ENCODE results near the gene RHBDD1. TPM values are rescaled to one million over a fixed set of nuclear protein-coding genes. Genes with fewer than 3 reads are reported as not detected.

The RHBDD1 gene
- total and polyA plus RNA-seq, 2 donors from 2014 or later, result 8.3 to 49.9 TPM

DNA sequence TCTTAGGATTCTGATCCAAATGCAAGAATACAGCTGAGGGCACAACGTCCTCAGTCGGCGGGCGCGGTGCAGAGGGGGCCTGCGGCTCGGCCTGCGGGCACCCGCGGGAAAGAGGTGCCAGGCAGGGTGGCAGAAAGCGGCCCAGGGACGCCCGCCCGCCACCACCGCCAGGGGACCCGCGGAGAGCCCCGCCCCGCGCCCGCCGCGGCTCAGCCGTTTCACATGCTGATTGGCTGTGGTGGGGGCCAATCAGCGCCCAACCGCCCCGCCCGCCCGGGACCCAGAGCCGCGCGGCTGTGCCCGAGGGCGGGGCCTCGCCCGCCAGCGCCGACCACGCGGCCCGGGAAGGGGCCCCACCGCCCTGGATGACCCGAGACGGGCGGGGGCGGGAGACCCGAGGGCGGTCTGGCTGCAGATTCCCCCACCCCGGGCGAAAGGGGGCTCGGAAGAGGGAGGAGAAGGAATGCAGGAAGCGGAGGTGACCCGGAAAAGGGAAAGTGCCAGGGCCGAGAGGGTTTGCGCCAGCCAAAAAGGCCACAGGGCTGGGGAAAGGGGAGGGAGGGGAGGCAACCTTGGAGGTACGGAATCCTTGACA lies 44.3 kb upstream of the RHBDD1 start:
- DNase-seq, result peak; percentile 92 to 97 (median 94)
- TF ChIP-seq, protein P1, sequence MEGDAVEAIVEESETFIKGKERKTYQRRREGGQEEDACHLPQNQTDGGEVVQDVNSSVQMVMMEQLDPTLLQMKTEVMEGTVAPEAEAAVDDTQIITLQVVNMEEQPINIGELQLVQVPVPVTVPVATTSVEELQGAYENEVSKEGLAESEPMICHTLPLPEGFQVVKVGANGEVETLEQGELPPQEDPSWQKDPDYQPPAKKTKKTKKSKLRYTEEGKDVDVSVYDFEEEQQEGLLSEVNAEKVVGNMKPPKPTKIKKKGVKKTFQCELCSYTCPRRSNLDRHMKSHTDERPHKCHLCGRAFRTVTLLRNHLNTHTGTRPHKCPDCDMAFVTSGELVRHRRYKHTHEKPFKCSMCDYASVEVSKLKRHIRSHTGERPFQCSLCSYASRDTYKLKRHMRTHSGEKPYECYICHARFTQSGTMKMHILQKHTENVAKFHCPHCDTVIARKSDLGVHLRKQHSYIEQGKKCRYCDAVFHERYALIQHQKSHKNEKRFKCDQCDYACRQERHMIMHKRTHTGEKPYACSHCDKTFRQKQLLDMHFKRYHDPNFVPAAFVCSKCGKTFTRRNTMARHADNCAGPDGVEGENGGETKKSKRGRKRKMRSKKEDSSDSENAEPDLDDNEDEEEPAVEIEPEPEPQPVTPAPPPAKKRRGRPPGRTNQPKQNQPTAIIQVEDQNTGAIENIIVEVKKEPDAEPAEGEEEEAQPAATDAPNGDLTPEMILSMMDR (IDR thresholded peaks at IDR 0.05; ENCODE audit: borderline replicate concordance, extremely low read depth, insufficient read depth), result peak; percentile 36
- Histone ChIP-seq H3K27me3 (ENCODE audit: control insufficient read depth, insufficient read depth, low read length) (no peaks in the 10 kb centered on the region), H3K4me1 (ENCODE audit: control insufficient read depth in 2 of 3, insufficient read depth in 2 of 3, low read depth in 1 of 3, low read length in 3 of 3) (peaks cover 3 to 22% (median 13%) of the 10 kb centered on the region in 3 donors), H3K9ac (ENCODE audit: low read length in 3 of 3) (peak overlapping the region; percentile 37 to 91 (median 63)), H3K4me3 (ENCODE audit: low read length in 3 of 3) (peak overlapping the region; percentile 69 to 79 (median 73)), H3K27ac (ENCODE audit: low read depth in 2 of 2, low read length in 2 of 2) (peak overlapping the region; percentile 94 to 96), H3K9me3 (ENCODE audit: control insufficient read depth in 2 of 3, insufficient read depth in 1 of 3, low read length in 3 of 3) (no peaks in the 10 kb centered on the region), H3K36me3 (ENCODE audit: control insufficient read depth in 2 of 3, insufficient read depth in 3 of 3, low read length in 3 of 3) (no peaks in the 10 kb centered on the region)
- intact Hi-C loops (cut with DNase I), result loop anchor here (10.0 kb wide), 1 partner anchor 137 kb away; no protein-coding TSS in a partner anchor
- no peak for FAIRE-seq

- Histone ChIP-seq H3K9me3 (ENCODE audit: control insufficient read depth in 2 of 3, insufficient read depth in 1 of 3, low read length in 3 of 3) (no peaks in the 10 kb centered on the region), H3K27me3 (ENCODE audit: control insufficient read depth, insufficient read depth, low read length) (no peaks in the 10 kb centered on the region), H3K27ac (ENCODE audit: low read depth in 2 of 2, low read length in 2 of 2) (peak overlapping the region; percentile 94), H3K36me3 (ENCODE audit: control insufficient read depth in 2 of 3, insufficient read depth in 3 of 3, low read length in 3 of 3) (no peaks in the 10 kb centered on the region), H3K4me1 (ENCODE audit: control insufficient read depth in 2 of 3, insufficient read depth in 2 of 3, low read depth in 1 of 3, low read length in 3 of 3) (peaks cover 3 to 27% (median 13%) of the 10 kb centered on the region in 3 donors), H3K4me3 (ENCODE audit: low read length in 3 of 3) (peak overlapping the region; percentile 68 to 73 (median 69)), H3K9ac (ENCODE audit: low read length in 3 of 3) (peak overlapping the region; percentile 37 to 68 (median 63))
- FAIRE-seq (no peak), DNase-seq (peak in 1 of 5 donors; percentile 43)
- TF ChIP-seq, protein P1 (IDR thresholded peaks at IDR 0.05; ENCODE audit: borderline replicate concordance, extremely low read depth, insufficient read depth), result no peak
- intact Hi-C loops (cut with DNase I), result loop anchor here (10.0 kb wide), 1 partner anchor 138 kb away; no protein-coding TSS in a partner anchor
Measured at GRCh38 chr2:226792155-226792881, 43.5 kb upstream of the RHBDD1 start.

- Histone ChIP-seq H3K27me3 (ENCODE audit: control insufficient read depth, insufficient read depth, low read length) (no peaks in the 10 kb centered on the region), H3K27ac (ENCODE audit: low read depth in 2 of 2, low read length in 2 of 2) (peak overlapping the region; percentile 20 to 66), H3K4me3 (ENCODE audit: low read length in 3 of 3) (peak overlapping the region in 2 of 3 donors; percentile 35 to 68), H3K36me3 (ENCODE audit: control insufficient read depth in 2 of 3, insufficient read depth in 3 of 3, low read length in 3 of 3) (no peaks in the 10 kb centered on the region), H3K9ac (ENCODE audit: low read length in 3 of 3) (peak overlapping the region in 1 of 3 donors; percentile 70), H3K4me1 (ENCODE audit: control insufficient read depth in 2 of 3, insufficient read depth in 2 of 3, low read depth in 1 of 3, low read length in 3 of 3) (peaks cover 3 to 33% (median 13%) of the 10 kb centered on the region in 3 donors), H3K9me3 (ENCODE audit: control insufficient read depth in 2 of 3, insufficient read depth in 1 of 3, low read length in 3 of 3) (no peaks in the 10 kb centered on the region)
- no peak for FAIRE-seq
- no peak for DNase-seq
- intact Hi-C loops (cut with DNase I), result loop anchor here (10.0 kb wide), 1 partner anchor 139 kb away; no protein-coding TSS in a partner anchor
- TF ChIP-seq, protein P1 (IDR thresholded peaks at IDR 0.05; ENCODE audit: borderline replicate concordance, extremely low read depth, insufficient read depth), result no peak
Measured at GRCh38 chr2:226793646-226794045, 42.2 kb upstream of the RHBDD1 start.

All from kidney (tissue), 14 donors.